HG03025 (cell line): ENCODE results near the gene NPTX2.

Experiments used
- ATAC-seq: cut with Tn5 transposase; IDR thresholded peaks from one replicate; pipeline ENCODE4 v1.9.1; 2021; ENCODE audit warnings: mild to moderate bottlenecking, moderate library complexity; ENCODE audit not compliant: unreplicated experiment, low FRiP score

The NPTX2 gene

DNA sequence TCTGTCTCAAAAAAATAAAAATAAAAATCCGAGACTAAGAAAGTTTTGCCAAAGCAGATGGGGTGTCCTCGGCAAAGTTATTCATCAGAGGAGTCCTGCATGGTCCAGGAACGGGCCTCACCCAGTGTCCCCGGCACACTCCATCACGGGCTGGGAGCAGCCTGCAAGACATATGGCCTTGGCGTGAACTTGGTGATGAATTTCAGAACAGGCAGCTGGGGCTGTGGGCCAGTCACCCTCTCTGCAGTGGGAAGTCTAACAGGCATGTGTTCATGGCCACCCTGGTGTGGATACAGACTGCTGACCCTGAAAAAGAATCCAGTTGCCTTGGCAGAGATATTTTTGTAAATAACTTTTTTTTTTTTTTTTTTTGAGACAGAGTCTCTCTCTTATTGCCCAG is 34.7 kb downstream of the NPTX2 start:
- ATAC-seq, result no peak

DNA sequence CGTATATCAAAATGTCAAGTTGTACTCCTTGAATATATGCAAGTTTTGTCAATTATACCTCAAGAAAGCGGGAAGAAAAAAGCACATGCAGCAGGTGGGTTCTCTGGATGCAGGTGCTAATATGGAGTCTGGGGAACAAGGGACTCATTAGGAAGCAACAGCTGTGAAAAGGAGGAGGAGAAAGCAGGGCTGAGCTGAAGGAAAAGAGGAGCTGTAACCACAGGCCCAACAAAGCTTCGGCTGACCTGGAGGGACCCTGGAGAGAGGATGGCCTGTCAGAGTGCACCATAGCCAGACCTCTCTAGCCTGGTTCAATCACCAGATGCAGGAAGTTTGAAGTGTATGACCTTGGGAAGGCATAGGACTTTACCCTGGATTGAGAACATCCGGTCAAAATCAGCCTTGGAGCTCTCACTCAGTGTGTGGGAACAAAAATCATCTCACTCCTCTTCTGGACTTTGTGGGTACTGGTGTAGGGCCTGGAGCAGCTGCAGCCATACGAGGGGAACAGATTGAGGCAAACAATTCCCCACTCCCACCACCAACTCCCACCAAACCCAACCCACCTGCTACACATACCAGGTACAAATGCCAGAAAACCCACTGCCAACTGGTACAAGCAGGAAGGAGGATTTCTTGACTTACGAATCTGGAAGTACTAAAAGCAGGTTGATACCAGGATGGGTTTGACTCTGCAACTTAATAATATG is 36.7 kb downstream of the NPTX2 start:
- ATAC-seq, result no peak

DNA sequence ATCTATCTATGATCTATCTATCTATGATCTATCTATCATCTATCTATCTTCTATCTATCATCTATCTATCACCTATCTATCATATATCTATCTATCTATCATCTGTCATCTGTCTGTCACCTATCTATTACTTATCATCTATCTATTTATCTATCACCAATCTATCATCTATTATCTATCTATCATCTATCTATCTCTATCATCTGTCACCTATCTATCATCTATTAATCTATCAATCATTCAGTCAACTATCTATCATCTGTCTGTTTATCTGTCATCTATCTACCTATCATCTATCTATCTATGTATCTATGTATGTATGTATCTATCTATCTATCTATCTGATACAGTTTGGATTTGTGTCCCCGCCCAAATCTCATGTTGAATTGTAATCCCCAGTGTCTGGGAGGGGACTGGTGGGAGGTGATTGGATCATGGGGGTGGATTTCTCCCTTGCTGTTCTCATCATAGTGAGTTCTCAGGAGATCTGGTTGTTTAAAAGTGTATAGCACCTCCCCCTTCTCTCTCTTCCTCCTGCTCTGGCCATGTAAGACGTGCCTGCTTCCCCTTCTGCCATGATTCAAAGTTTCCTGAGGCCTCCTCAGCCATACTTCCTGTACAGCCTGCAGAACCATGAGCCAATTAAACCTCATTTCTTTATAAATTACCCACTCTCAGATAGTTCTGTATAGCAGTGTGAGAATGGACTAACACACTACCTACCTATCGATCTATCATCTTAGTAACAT is 37.6 kb downstream of the NPTX2 start:
- ATAC-seq, result no peak

DNA sequence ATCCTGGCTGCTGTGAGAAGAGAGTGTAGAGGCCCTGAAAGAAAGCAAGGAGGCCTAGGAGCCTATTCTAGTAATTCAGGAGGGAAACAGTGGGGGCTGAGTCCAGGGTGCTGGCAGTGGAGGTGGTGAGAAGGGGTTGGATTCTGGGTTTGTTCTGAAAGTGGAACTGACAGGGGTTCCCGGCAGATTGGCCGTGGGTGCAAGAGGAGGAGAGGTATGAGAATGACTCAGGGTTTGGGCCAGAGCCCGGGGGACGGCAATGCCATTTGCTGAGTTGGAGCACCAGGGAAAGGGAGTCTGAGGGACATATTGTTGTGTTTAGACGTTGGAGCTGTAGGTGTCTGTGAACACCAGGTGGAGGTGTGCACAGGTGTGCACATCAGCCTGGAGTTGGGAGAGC is 38.5 kb downstream of the NPTX2 start:
- ATAC-seq, result no peak

DNA sequence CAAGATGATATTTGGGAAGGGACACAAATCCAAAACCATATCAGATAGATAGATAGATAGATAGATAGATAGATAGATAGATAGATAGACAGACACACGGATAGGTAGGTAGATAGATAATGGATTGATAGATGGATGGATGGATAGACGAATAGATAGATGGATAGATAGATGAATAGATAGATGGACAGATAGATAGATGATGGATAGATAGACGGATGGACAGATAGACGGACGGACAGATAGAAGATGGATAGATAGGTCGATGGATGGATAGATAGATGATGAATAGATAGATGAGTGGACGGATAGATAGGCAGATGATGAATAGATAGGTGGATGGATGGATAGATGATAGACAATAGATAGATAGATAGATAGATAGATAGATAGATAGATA is 39.8 kb downstream of the NPTX2 start:
- no peak for ATAC-seq

DNA sequence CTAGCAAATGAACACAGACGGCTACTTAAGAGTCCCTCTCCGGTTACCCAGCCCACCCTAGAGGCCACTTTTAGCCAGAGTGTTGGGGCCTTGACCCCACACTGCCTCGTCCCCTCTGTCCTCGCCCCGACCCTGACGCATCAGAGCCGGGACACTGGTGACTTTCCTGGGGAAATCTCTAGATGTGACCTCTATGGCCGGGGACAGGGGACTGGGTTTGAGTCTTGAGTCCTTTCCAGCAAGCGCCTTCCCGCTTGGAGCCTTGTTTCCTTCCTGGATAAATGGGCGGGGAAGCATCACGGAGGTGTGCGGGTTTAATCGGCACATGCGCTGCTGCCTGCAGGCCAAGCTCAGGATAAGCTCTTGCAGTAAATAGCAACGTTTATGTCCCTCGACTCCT is 40.7 kb downstream of the NPTX2 start:
- no peak for ATAC-seq

DNA sequence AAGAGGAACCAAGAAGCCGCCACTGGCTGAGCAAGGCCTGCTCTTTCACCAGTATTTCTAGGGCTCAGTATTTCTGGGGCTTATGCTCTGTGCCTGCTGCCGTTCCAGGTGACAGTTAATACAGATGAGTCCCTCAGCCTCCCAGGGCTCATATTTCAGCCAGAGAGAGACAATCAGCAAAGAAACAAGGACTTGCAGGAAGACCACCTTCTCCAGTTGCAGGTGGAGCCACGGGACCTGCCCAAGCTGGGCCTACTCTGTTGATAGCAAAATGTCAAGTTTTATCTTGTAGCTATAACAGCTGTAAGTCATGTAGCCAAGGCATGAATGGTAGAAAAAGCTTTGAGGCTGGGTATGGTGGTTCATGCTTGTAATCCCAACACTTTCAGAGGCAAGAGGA is 42.7 kb downstream of the NPTX2 start:
- no peak for ATAC-seq

DNA sequence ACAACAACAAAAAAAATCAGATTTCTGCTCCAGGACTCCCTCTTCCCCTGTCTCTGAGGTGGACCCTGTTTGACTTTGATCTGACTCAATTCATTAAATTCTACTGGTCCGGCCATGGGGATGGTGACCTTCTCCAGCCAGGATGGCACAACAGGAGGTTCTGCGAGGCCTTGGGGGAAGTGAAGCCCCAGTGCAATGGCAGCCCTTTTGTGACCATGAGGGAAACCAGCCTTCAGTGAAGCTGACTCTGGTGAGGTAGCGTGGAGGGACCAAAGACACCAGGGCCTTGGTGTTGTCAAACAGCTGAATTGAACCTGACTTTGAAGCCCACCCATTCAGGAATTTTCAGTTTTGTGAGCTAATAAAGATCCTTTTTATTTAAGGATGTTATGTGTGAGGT is 44.5 kb downstream of the NPTX2 start:
- ATAC-seq, result no peak

DNA sequence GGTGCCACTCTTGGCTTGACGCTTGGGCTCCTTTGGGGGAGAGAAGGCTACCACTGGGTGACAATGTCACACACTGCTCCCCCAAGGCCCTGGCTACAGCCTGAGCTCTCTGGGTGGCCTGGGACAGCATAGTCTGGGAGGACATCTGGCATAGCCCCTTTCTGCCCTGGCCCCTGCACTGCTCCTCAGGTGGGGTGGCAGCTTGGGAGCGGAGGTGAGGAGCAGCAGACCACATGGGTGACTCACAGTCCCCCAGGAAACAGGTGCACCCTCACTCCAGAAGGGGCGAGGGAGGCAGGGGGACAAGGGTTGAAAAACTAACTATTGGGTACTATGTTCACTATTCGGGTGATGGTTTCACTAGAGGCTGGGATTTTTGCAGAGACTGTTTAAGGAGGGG is 45.2 kb downstream of the NPTX2 start:
- no peak for ATAC-seq

DNA sequence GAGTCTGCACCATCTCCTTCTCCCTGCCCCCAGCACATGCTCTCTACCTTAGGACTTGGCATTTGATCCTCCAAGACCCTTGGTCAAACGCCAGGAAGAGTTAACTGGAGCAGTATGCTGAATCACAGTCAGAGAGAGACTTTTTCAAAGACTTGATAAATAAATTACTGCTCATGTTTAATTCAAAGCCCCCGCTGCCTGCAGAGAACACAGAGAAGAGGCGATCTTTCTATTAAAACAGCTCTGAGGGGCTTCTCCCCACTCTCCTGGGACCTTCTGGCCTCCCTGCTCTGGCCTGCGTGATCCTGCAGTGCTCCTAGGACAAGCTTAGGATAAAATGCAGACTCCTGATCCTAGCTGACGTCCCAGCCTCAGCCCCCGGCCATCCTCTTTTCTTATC is 47.8 kb downstream of the NPTX2 start:
- no peak for ATAC-seq

DNA sequence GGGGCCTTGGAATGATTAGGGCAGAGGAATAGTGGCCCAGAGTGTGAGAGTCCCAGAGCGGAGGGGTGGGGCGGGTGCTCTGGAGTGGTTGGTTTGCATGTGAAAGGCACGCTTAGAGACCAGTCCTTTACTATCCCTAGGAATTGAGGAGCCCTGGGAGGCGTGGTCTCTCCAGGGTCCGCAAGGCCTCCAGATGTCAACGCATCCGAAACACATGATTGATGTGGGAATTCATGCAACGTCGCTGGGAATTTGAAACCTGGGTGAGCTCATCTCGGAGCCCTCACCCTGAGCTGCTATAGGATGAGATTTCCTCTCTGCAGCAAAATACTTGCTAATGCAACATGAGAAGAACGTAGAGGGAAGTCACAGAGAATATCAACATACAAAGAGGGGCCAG is 51.2 kb downstream of the NPTX2 start:
- no peak for ATAC-seq

DNA sequence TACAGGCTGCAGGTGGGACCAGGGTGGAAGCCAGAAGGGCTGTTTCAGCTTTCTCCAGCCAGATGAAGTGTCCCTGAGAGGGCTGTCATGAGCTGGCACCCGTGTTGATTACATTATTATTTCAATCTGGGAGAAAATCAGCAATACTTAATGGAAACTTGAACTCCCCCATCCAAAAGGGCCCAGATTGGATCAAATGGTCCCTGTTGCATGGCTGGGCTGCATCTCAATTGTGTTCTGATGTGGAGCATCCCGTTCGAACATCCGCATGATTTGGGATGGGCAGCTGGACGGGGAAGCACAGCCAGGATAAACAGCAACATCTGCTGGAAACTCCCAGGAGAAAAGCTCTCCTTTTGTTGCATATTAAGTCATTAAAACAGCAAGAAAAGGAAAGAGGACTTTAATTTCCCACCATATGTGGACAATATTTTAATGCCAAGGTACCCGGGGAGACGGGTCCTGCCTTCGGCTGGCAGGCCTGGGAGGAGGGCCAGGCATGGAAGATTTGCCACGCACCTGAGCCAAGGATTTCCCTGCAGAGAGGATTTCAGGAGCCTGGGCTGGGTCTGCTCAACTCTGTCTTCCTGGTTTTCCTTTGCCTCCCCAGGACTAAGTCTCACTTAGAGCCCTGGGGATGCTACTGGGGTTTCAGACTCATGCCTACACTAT is 52.4 kb downstream of the NPTX2 start:
- ATAC-seq, result no peak

DNA sequence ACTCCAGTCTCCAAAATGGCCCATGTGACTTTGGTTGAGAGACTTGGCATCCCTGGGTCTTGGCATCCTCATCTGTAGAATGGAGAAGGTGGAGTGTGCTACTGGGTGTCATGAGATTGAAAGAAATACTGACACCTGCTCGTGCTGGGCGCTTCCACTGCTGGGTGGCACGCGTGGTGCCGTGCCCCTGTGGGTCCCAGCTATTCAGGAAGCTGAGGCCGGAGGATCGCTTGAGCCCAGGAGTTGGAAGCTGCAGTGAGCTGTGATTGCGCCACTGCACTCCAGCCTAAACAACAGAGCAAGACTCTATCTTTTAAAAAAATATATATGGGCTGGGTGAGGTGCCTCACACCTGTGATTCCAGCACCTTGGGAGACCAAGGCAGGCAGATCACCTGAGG is 53.1 kb downstream of the NPTX2 start:
- ATAC-seq, result no peak

DNA sequence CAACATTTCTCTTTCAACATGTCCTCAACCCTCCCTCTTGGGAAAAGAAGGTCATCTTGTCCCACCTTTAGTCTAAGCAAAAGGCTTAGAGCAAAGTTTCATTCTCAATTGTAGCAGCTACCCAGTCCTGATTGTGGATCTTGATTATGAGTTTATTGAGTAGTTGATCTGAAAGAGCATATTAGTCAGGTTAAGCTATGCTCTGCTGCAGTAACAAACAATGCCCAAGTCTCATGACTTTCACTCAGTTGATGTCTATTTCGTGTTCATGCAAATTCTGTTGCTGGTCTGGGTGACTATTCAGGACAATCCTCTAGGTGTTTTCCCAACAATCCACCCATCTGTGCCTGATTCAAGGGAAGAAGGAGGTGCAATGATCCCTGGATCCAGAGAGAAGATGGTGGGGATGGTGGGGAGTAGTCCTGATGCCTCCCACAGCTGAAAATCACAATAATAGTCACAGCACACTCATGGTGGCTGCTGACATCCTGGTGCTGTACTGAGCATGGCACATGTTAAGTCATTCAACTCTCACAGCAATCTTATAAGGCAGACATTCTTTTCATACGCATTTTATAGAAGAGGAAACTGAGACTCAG is 54.7 kb downstream of the NPTX2 start:
- no peak for ATAC-seq

DNA sequence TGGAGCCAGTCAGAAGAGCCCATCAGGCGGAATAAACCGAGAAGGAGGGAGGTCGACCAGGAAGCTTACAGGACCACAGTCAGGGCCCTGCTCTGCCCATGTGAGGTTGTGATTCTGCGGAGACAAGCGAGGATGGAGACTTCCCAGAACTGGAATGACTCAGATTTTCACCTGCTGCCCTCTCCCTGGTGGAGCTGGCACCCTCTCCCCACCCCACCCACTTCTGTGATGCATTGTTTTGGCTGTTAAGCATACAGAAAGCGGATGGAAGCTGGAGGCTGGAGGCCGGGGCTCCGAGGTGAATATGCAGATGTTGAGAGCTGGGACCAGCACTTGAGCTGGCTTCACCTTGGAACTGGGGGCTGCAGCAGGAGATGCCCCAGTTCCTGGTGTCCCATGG is 57.4 kb downstream of the NPTX2 start:
- no peak for ATAC-seq

DNA sequence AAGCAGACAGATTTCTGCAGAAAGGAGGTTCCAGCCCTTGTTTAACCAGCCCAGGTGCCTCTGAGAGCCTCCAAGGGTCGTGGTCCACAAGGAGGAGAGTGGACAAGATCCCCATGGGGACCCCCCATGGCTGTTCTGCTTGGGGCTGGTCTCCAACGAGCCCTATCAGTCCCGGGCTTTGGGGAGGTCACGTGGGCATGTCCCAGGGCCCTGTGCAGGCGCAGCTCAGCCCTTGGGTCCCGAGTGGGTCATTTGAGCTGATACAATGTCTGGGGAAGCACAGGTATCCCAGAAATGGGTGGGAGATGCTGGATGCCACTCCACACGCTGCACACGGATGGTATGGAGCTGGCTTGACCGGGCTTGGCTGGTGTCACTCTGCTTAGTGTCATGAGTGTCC is 57.8 kb downstream of the NPTX2 start:
- no peak for ATAC-seq

DNA sequence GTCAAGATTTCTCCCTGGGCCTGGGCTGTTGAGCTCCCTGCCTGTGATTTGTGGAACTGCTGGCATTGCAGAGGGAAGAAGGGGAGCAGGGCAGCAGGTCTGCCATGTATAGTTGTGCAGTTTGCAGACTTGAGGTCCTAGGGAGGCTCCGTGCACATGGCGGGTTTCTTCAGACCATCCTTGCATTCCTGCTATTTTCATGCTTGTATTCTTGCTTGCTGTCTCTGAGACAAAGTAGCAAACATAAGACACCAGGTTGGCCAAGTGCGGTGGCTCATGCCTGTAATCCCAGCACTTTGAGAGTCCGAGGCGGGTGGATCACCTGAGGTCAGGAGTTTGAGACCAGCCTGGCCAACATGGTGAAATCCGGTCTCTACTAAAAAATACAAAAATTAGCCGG is 61.1 kb downstream of the NPTX2 start:
- no peak for ATAC-seq
